Thymus (tissue), 11 donors: ENCODE results near the gene DAB1. TPM values are rescaled to one million over a fixed set of nuclear protein-coding genes. Genes with fewer than 3 reads are reported as not detected.

ENCODE experiments used
- DNase-seq, 9 donors: peaks; one replicate each; pipeline ENCODE4 v3.0.0-alpha.2; 2013; ENCODE audit warnings: low spot score in 9 of 9, low read depth in 6 of 9, missing footprints in 1 of 9
- H3K27ac ChIP-seq, 2 donors: one replicate each; pipeline ENCODE4 v1.5.1; 2013; ENCODE audit warnings: control low read depth in 1 of 2, low read depth in 1 of 2, low read length in 1 of 2, mild to moderate bottlenecking in 1 of 2, moderate library complexity in 1 of 2
- H3K27me3 ChIP-seq, 2 donors: one replicate each; pipeline ENCODE4 v1.5.1; 2013; ENCODE audit warnings: low read length in 1 of 2; ENCODE audit not compliant: control insufficient read depth in 2 of 2, insufficient read depth in 1 of 2
- H3K36me3 ChIP-seq, 2 donors: one replicate each; pipeline ENCODE4 v1.5.1; 2013; ENCODE audit warnings: low read length in 1 of 2, mild to moderate bottlenecking in 1 of 2, moderate library complexity in 1 of 2; ENCODE audit not compliant: control insufficient read depth in 2 of 2, insufficient read depth in 2 of 2
- H3K4me1 ChIP-seq, 2 donors: one replicate each; pipeline ENCODE4 v1.5.1; 2013; ENCODE audit warnings: low read length in 2 of 2; ENCODE audit not compliant: control insufficient read depth in 2 of 2, insufficient read depth in 2 of 2
- H3K4me3 ChIP-seq, 2 donors: one replicate each; pipeline ENCODE4 v1.5.1; 2013; ENCODE audit warnings: low read length in 2 of 2, control low read depth in 1 of 2, mild to moderate bottlenecking in 1 of 2
- H3K9me3 ChIP-seq, 2 donors: one replicate each; pipeline ENCODE4 v1.5.1; 2013; ENCODE audit warnings: low read length in 1 of 2, mild to moderate bottlenecking in 1 of 2; ENCODE audit not compliant: control insufficient read depth in 2 of 2, insufficient read depth in 1 of 2
- WGBS: extraction: QIAGEN DNeasy Blood & Tissue Kit; methylation state at CpG from one replicate; pipeline ENCODE4 v1.1.7; 2013; 5-methylcytosine and 5-hydroxymethylcytosine counted together
- polyA plus RNA-seq: library from polyadenylated mRNA; stranded (reverse); fragments of 200-250 nt; gene quantifications from one replicate; pipeline ENCODE4 v1.2.3, GENCODE V29; 2013
- total RNA-seq: library from RNA; stranded (reverse); fragments of 120-200 nt; gene quantifications from one replicate; pipeline ENCODE4 v1.2.4, GENCODE V29; 2013
- donor health status: healthy.

DAB1 gene
- total and polyA plus RNA-seq, 2 donors: 0.09 to 0.23 TPM

- Histone ChIP-seq H3K9me3 (no peaks in the 10 kb centered on the region), H3K36me3 (no peaks in the 10 kb centered on the region), H3K4me1 (no peaks in the 10 kb centered on the region), H3K27ac (no peak overlapping the region), H3K27me3 (no peaks in the 10 kb centered on the region), H3K4me3 (no peak overlapping the region)
- no peak for DNase-seq
- WGBS: 96% methylated on average over 2 of the region's 2 CpGs
Measured at GRCh38 chr1:57249511-57249910, 174.3 kb downstream of the DAB1 start.

DNA sequence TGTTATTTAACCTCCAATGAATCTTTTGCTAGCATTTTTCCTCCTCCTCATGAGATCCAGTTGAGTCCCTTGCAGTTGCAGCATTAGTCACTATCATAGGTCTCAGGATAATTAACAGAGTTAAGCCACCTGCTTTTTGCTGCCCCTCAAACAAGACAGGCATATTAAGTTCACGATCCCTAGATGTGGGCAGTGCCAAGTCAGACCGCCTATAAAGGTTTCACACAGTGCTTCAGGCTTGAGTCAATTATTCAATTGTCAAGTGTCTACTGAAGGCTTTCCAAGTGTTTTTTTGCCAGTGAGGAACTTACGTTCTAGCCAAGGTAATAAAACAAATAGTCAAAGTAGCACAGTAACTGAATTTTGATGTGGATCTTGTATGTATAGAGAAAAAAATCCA lies 175.0 kb downstream of the DAB1 start:
- Histone ChIP-seq H3K27ac (no peak overlapping the region), H3K9me3 (no peaks in the 10 kb centered on the region), H3K4me1 (no peaks in the 10 kb centered on the region), H3K36me3 (no peaks in the 10 kb centered on the region), H3K4me3 (no peak overlapping the region), H3K27me3 (no peaks in the 10 kb centered on the region)
- DNase-seq: no peak
- WGBS: 96% methylated on average over 3 of the region's 3 CpGs

GRCh38 chr1:57238233-57238781 lies 185.6 kb downstream of the DAB1 start:
- WGBS: 93% methylated on average over 3 of the region's 3 CpGs
- Histone ChIP-seq H3K27me3 (no peaks in the 10 kb centered on the region), H3K36me3 (no peaks in the 10 kb centered on the region), H3K4me1 (no peaks in the 10 kb centered on the region), H3K9me3 (no peaks in the 10 kb centered on the region), H3K4me3 (no peak overlapping the region), H3K27ac (no peak overlapping the region)
- no peak for DNase-seq

DNA sequence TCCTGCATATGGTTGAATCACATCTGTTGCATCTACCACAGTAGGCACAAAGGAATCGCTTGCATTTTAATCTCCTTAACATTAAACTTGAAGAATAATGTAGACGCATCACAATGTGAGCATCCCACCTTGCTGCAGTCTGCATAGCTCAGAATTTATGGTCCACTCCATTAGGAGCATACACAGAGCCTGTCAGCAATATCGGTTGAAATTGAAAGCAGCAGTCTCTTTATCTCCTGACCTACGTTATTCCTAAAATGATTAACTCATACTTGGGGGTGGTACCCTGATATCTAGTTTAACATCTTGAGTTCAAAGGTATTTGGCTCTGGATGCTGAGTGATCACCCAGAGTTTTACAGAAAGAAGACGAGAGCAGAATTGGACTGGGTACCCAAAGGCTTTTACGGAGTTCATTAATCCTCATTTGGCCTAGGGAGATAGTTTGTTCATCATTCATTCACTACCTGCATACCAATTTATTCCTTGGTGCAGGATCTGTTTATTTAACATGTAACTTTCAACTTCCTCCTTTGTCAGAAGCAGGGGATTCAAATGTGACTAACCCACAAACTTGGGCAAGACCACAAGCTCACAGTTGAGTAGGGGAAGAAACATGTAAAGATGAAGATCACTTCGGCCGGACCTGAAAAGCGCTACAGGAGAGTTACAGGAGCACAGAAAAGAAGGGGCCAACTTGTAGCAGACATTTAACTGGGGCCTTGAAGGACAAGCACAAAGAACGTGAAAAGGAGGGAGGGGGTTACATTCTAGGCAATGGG lies 187.9 kb downstream of the DAB1 start:
- 71% methylated on average over 10 of the region's 10 CpGs for WGBS
- no peaks in the 10 kb centered on the region for H3K9me3 ChIP-seq
- DNase-seq: no peak
- no peaks in the 10 kb centered on the region for H3K27me3 ChIP-seq
- H3K4me1 ChIP-seq: no peaks in the 10 kb centered on the region
- no peaks in the 10 kb centered on the region for H3K36me3 ChIP-seq
- H3K4me3 ChIP-seq: no peak overlapping the region
- no peak overlapping the region for H3K27ac ChIP-seq

DNA sequence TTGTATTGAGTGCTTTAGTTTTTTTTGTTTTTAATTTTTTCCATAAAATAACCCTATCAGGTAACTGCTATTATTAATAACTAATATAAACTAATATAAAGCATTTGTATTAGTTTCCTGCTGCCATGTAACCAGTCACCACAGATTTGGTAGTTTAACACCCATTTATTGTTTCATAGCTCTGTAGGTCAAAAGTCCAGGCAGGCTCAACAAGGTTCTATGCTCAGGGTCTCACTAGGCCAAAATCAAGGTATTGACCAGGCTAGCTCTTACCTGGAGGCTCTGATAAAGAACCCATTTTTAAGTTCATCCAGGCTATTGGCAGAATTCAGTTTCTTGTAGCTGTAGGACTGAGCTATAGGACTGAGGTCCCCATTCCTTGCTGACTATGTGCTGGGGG lies 189.4 kb downstream of the DAB1 start:
- Histone ChIP-seq H3K36me3 (no peaks in the 10 kb centered on the region), H3K27ac (no peak overlapping the region), H3K4me3 (no peak overlapping the region), H3K4me1 (no peaks in the 10 kb centered on the region), H3K9me3 (no peaks in the 10 kb centered on the region), H3K27me3 (no peaks in the 10 kb centered on the region)
- DNase-seq: no peak

DNA sequence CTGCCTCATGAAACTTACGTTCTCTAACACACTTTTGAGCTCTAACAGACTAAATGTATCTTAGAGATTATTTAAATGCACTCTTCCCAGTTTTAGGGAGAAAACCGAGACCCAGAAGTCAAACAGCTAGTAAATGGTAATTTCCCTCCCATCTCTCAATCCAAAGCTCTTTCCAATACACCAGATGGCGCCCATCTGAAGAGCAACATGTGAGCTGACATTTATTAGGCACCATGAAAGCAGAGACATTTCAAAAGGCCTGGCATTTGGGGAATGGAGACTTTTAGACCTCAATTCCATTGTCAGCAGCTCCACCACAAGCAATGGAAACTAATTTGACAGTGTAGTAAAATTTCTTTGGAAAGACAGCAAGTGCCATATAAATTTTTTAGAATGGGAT lies 191.4 kb downstream of the DAB1 start:
- 96% methylated on average over 3 of the region's 3 CpGs for WGBS
- no peak overlapping the region for H3K4me3 ChIP-seq
- H3K4me1 ChIP-seq: no peaks in the 10 kb centered on the region
- H3K27ac ChIP-seq: no peak overlapping the region
- no peaks in the 10 kb centered on the region for H3K27me3 ChIP-seq
- no peaks in the 10 kb centered on the region for H3K9me3 ChIP-seq
- no peaks in the 10 kb centered on the region for H3K36me3 ChIP-seq
- no peak for DNase-seq

DNA sequence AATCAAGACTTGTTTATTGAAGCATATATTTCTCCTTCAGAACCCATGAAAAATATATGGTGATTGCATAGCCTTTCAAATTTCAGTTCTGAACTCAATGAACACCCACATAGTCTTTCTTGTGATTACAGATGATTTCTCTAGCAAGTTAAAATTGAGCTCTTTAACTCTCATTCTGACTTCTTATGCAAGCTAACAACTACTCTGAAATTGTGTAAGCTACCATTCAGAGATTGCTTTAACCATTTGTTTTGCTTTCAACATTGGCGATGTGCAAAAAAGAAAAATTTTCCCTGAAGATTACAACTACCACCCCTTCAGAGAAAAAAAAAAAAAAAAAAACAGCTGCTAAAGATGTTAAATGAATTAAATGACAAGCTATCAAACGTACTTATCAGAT lies 193.9 kb downstream of the DAB1 start:
- Histone ChIP-seq H3K27ac (no peak overlapping the region), H3K36me3 (no peaks in the 10 kb centered on the region), H3K9me3 (no peaks in the 10 kb centered on the region), H3K4me1 (no peaks in the 10 kb centered on the region), H3K4me3 (no peak overlapping the region), H3K27me3 (no peaks in the 10 kb centered on the region)
- WGBS: 90% methylated on average over 2 of the region's 2 CpGs
- DNase-seq: no peak

GRCh38 chr1:57229076-57229475 lies 194.8 kb downstream of the DAB1 start:
- Histone ChIP-seq H3K27me3 (no peaks in the 10 kb centered on the region), H3K4me3 (no peak overlapping the region), H3K27ac (no peak overlapping the region), H3K36me3 (no peaks in the 10 kb centered on the region), H3K9me3 (no peaks in the 10 kb centered on the region), H3K4me1 (no peaks in the 10 kb centered on the region)
- WGBS: 56% methylated on average over 4 of the region's 4 CpGs
- DNase-seq: no peak

GRCh38 chr1:57222801-57223200 lies 201.1 kb downstream of the DAB1 start:
- no peaks in the 10 kb centered on the region for H3K4me1 ChIP-seq
- no peak overlapping the region for H3K4me3 ChIP-seq
- H3K9me3 ChIP-seq: no peaks in the 10 kb centered on the region
- DNase-seq: no peak
- 82% methylated on average over 3 of the region's 3 CpGs for WGBS
- H3K27ac ChIP-seq: no peak overlapping the region
- no peaks in the 10 kb centered on the region for H3K36me3 ChIP-seq
- no peaks in the 10 kb centered on the region for H3K27me3 ChIP-seq
